Endothelial cell of umbilical vein (primary cell): ENCODE results near the gene SCP2. TPM values are rescaled to one million over a fixed set of nuclear protein-coding genes. Genes with fewer than 3 reads are reported as not detected.

ENCODE experiments used
- BruUV-seq: library from RNA; stranded (reverse); fragments of 400-500 nt; replicated peaks from 2 replicates; lab custom pipeline; 2021; lab: Mats Ljungman, UMichigan
- CTCF ChIA-PET: fragments of 300-600, 350-600 bp; sonication (Branson Sonifier 250); formaldehyde crosslinking; loops from one replicate; lab custom pipeline; 2021; ENCODE audit warnings: antibody characterized with exemption, inconsistent platforms; lab: Charles Lee
- POLR2A ChIA-PET: fragments of 300-600, 350-600 bp; sonication (Branson Sonifier 250); formaldehyde crosslinking; loops from one replicate; lab custom pipeline; 2021; ENCODE audit warnings: antibody characterized with exemption, inconsistent platforms; lab: Charles Lee
- DNase-seq: peaks from one replicate; pipeline ENCODE4 v3.0.0-alpha.2; 2011; ENCODE audit warnings: low read depth, low spot score
- FAIRE-seq: peaks from 2 replicates; lab custom pipeline; 2011; peaks lifted over from hg19 to GRCh38; lab: Jason Lieb, UNC
- H2AFZ ChIP-seq: 2 replicates; pipeline ENCODE4 v1.6.0; 2012; ENCODE audit warnings: low read depth, low read length, control low read depth, inconsistent platforms
- H3K27ac ChIP-seq: 2 replicates; pipeline ENCODE4 v1.5.1; 2011; ENCODE audit warnings: low read depth, mild to moderate bottlenecking, control low read depth, low read length, moderate library complexity; ENCODE audit not compliant: insufficient read depth
- H3K27me3 ChIP-seq, 2 experiments: 2 replicates each; pipeline versions ENCODE4 v1.6.0 to v1.6.1; 2011; ENCODE audit warnings: low read length in 2 of 2, mixed read lengths in 1 of 2; ENCODE audit not compliant: control insufficient read depth in 2 of 2, insufficient read depth in 2 of 2
- H3K36me3 ChIP-seq, 2 experiments: 2 replicates in 1 of 2; 3 replicates in 1 of 2; pipeline ENCODE4 v1.5.1; 2011; ENCODE audit warnings: low read length in 2 of 2, mild to moderate bottlenecking in 1 of 2, moderate library complexity in 1 of 2; ENCODE audit not compliant: control insufficient read depth in 2 of 2, insufficient read depth in 2 of 2; ENCODE audit errors: extremely low read depth in 1 of 2
- H3K4me1 ChIP-seq: 3 replicates; pipeline ENCODE4 v1.5.1; 2011; ENCODE audit warnings: mild to moderate bottlenecking, low read length; ENCODE audit not compliant: control insufficient read depth, insufficient read depth; ENCODE audit errors: extremely low read depth
- H3K4me2 ChIP-seq: 2 replicates; pipeline ENCODE4 v1.6.1; 2011; ENCODE audit warnings: low read length, control low read depth, mixed read lengths; ENCODE audit not compliant: insufficient read depth
- H3K4me3 ChIP-seq, 3 experiments: fragments of 200-600 bp in 1 of 3; sonication (generic), shearing (Covaris generic) in 1 of 3; replicated peaks in 1 of 3; 2 replicates each; pipeline ENCODE4 v1.5.1; 2011 to 2016; ENCODE audit warnings: control low read depth in 3 of 3, low read length in 3 of 3, mild to moderate bottlenecking in 2 of 3, inconsistent platforms in 1 of 3, low read depth in 1 of 3, moderate library complexity in 1 of 3; ENCODE audit not compliant: insufficient read depth in 1 of 3
- H3K79me2 ChIP-seq: 2 replicates; pipeline ENCODE4 v1.6.0; 2012; ENCODE audit warnings: low read length, inconsistent platforms; ENCODE audit not compliant: control insufficient read depth, insufficient read depth
- H3K9ac ChIP-seq: replicated peaks from 2 replicates; pipeline ENCODE3; 2011; ENCODE audit warnings: low read length, control low read depth; ENCODE audit not compliant: insufficient read depth; ENCODE audit errors: extremely low read depth
- H3K9me1 ChIP-seq: replicated peaks from 3 replicates; pipeline ENCODE4 v1.6.0; 2011; ENCODE audit warnings: mild to moderate bottlenecking, low read length; ENCODE audit not compliant: control insufficient read depth, insufficient read depth; ENCODE audit errors: extremely low read depth
- H3K9me3 ChIP-seq: replicated peaks from 2 replicates; pipeline ENCODE4 v1.5.1; 2012; ENCODE audit warnings: low read length, inconsistent platforms; ENCODE audit not compliant: control insufficient read depth, insufficient read depth
- H4K20me1 ChIP-seq: replicated peaks from 2 replicates; pipeline ENCODE3; 2011; ENCODE audit warnings: mild to moderate bottlenecking, low read length; ENCODE audit not compliant: control insufficient read depth, insufficient read depth; ENCODE audit errors: extremely low read depth
- CTCF ChIP-seq, 2 donors: IDR thresholded peaks; 1 replicate in 1 of 2; 2 replicates in 1 of 2; pipeline ENCODE4 v1.5.1; 2011; ENCODE audit warnings: low read length in 2 of 2, mild to moderate bottlenecking in 2 of 2, moderate library complexity in 2 of 2, control low read depth in 1 of 2, inconsistent platforms in 1 of 2, low read depth in 1 of 2; ENCODE audit not compliant: insufficient read depth in 1 of 2; ENCODE audit errors: extremely low read depth in 1 of 2
- EZH2 ChIP-seq: IDR thresholded peaks from 2 replicates; pipeline ENCODE4 v1.6.1; 2012; ENCODE audit warnings: borderline replicate concordance, low read depth, mild to moderate bottlenecking, moderate library complexity, low read length, inconsistent platforms; ENCODE audit not compliant: severe bottlenecking
- FOS ChIP-seq: IDR thresholded peaks from 2 replicates; pipeline ENCODE4 v1.6.1; 2011; ENCODE audit warnings: mild to moderate bottlenecking, low read length, moderate library complexity, borderline replicate concordance; ENCODE audit not compliant: insufficient read depth
- GATA2 ChIP-seq: IDR thresholded peaks from 2 replicates; pipeline ENCODE4 v1.7.0; 2011; ENCODE audit warnings: low read depth, mild to moderate bottlenecking, moderate library complexity, mixed read lengths, low read length; ENCODE audit not compliant: insufficient read length, insufficient read depth
- JUN ChIP-seq: IDR thresholded peaks from 2 replicates; pipeline ENCODE4 v1.6.1; 2011; ENCODE audit warnings: borderline replicate concordance, low read depth; ENCODE audit not compliant: insufficient read length, insufficient read depth
- MAX ChIP-seq: IDR thresholded peaks from 2 replicates; pipeline ENCODE4 v1.6.1; 2011; ENCODE audit not compliant: insufficient read depth, insufficient read length
- MYC ChIP-seq: IDR thresholded peaks from one replicate; pipeline ENCODE4 v1.6.1; 2011; ENCODE audit warnings: mild to moderate bottlenecking, low read depth, low read length
- POLR2A ChIP-seq: IDR thresholded peaks from 2 replicates; pipeline ENCODE4 v1.6.1; 2012; ENCODE audit warnings: low read depth, mild to moderate bottlenecking, control low read depth, low read length
- POLR2AphosphoS5 ChIP-seq: IDR thresholded peaks from 2 replicates; pipeline ENCODE4 v1.6.1; 2012; ENCODE audit warnings: low read depth, mild to moderate bottlenecking, control low read depth, low read length, moderate library complexity; ENCODE audit not compliant: insufficient read depth
- dilution Hi-C: fragments of 300-500 bp; cut with MboI; formaldehyde crosslinking; loops from one replicate; pipeline ENCODE4 v1.15.0; 2019; ENCODE audit warnings: low sequenced_read_pairs; ENCODE audit not compliant: extremely low pct_ligation_motif_present
- intact Hi-C: fragments of 100-400 bp; cut with micrococcal nuclease; formaldehyde crosslinking; loops from one replicate; pipeline ENCODE4 v1.10.0; 2022
- polyA plus RNA-seq, 4 experiments: library from polyadenylated mRNA; depleted of rRNA in 3 of 4; stranded (reverse) in 3 of 4; unstranded in 1 of 4; fragments of >200 nt; gene quantifications; 2 replicates each; pipeline versions ENCODE4 v1.2.1 to v1.2.3, GENCODE V29; 2011 to 2012; ENCODE audit warnings: missing spikeins in 1 of 4
- total RNA-seq: library from RNA; stranded (reverse); gene quantifications from 2 replicates; pipeline ENCODE4 v1.2.3, GENCODE V29; 2021

Gene SCP2
- total and polyA plus RNA-seq, 2 donors (not counting 3 experiments of a cell fraction or from before 2014, with no cell fraction given), result 42.4 to 92.7 TPM

GRCh38 chr1:53025769-53026112 is 98.7 kb downstream of the SCP2 start:
- no peak for DNase-seq
- H3K4me2 ChIP-seq, result no peak overlapping the region
- H2AFZ ChIP-seq, result no peak overlapping the region
- H3K79me2 ChIP-seq, result peaks cover 24% of the 10 kb centered on the region
- no TSS peak for BruUV-seq
- peaks cover 2% of the 10 kb centered on the region for H3K4me1 ChIP-seq
- dilution Hi-C loops, result no loop called here
- peaks cover 2% of the 10 kb centered on the region for H3K9me1 ChIP-seq
- FAIRE-seq, result no peak
- CTCF ChIA-PET, result interaction anchor here (0.8 kb wide), 1 partner anchor 21 kb away, joined by 3 read pairs; no protein-coding TSS in a partner anchor
- no peak for TF ChIP-seq CTCF (IDR thresholded peaks at IDR 0.05; ENCODE audit: extremely low read depth in 1 of 2, insufficient read depth in 1 of 2, low read depth in 1 of 2, low read length in 2 of 2)
- TF ChIP-seq JUN, result no peak
- TF ChIP-seq FOS, result no peak
- TF ChIP-seq MAX, result no peak
- no peak for TF ChIP-seq EZH2
- TF ChIP-seq POLR2A, result no peak
- TF ChIP-seq MYC, result no peak
- no peak for TF ChIP-seq POLR2AphosphoS5
- TF ChIP-seq GATA2, result no peak
- POLR2A ChIA-PET, result no interaction called here
- H4K20me1 ChIP-seq, result no peaks in the 10 kb centered on the region
- no peak overlapping the region for H3K4me3 ChIP-seq
- no peaks in the 10 kb centered on the region for H3K9me3 ChIP-seq
- H3K27me3 ChIP-seq, result no peaks in the 10 kb centered on the region
- no peak overlapping the region for H3K9ac ChIP-seq
- intact Hi-C loops, result no loop called here
- H3K27ac ChIP-seq, result no peak overlapping the region
- H3K36me3 ChIP-seq, result peaks cover 0 to 3% of the 10 kb centered on the region in 2 experiments
